ENCODE results near the gene CYB5A. TPM values are rescaled to one million over a fixed set of nuclear protein-coding genes. Genes with fewer than 3 reads are reported as not detected.

The CYB5A gene
- total and polyA plus RNA-seq, 2 of the 8 experiments (the other 6 are each of a cell fraction or from before 2014, with no cell fraction given), result 154 to 195 TPM

DNA sequence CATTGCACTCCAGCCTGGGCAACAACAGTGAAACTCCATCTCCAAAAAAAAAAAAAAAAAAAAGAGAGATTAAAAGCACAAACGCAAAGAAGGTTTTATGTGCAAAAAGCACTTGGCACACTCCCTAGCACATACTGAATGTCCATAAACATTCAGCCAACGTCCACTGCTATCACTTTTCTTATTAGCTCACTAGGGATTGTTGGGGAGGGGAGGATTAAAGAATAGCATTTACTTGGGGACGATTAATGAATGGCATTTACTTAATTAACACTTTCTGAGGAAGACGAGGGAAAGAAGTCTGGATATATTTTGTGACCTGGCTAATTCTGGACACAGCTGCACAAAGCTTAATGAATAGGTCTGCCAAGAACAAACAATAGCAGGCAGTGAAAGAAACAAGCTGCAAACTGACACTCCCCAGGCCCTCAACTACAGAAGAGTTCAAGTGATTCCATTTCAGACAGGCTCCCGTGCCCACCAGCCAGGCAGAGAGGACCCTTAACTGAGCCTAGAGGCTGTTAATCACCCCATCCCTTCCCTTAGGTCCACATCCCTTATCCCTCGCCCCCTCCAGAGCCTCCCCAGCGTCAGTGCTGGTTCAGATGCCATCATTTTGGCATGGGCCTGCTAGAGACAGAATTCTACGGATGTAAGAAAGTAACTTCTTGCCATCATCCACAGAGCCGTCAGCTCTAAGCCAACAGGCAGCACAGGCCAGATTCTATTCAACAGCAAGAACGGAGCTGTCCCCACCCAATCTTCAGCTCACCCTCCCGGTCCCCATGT lies 7.4 kb downstream of the CYB5A start (continued):
- TF ChIP-seq JUN (IDR thresholded peaks at IDR 0.05; ENCODE audit: low read depth, low read length) (no peak), TCF12 (IDR thresholded peaks at IDR 0.05; ENCODE audit: low read depth, low read length) (no peak), MAFK (IDR thresholded peaks at IDR 0.05; ENCODE audit: low read depth, low read length) (no peak), YY1 (IDR thresholded peaks at IDR 0.05; ENCODE audit: low read depth, low read length) (no peak), SRF (IDR thresholded peaks at IDR 0.05; ENCODE audit: low read depth, low read length) (no peak), CTBP2 (IDR thresholded peaks at IDR 0.05; ENCODE audit: borderline replicate concordance, insufficient read depth, insufficient read length, low read length) (no peak)
- TF ChIP-seq, protein P1, sequence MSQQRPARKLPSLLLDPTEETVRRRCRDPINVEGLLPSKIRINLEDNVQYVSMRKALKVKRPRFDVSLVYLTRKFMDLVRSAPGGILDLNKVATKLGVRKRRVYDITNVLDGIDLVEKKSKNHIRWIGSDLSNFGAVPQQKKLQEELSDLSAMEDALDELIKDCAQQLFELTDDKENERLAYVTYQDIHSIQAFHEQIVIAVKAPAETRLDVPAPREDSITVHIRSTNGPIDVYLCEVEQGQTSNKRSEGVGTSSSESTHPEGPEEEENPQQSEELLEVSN (IDR thresholded peaks at IDR 0.05), result no peak

Data from H1 (cell line).